H1 (cell line): ENCODE results near the gene HK1. TPM values are rescaled to one million over a fixed set of nuclear protein-coding genes. Genes with fewer than 3 reads are reported as not detected.

Experiments
- BRCA1 ChIP-seq: IDR thresholded peaks from 2 replicates; pipeline ENCODE4 v1.6.1; 2012; ENCODE audit warnings: low read depth, low read length, improper control_type of control experiment
- CBX5 ChIP-seq: fragments of 300-800, 300-1000 bp; sonication (generic); IDR thresholded peaks from 2 replicates; pipeline ENCODE4 v1.7.1; 2016; ENCODE audit warnings: antibody characterized with exemption, low read length, low read depth
- PHF8 ChIP-seq: fragments of 200-600 bp; sonication (generic); conservative IDR thresholded peaks from 2 replicates; pipeline ENCODE4 v1.7.1; 2012; ENCODE audit warnings: low read depth, mild to moderate bottlenecking, inconsistent platforms, low read length, moderate library complexity
- RXRA ChIP-seq: IDR thresholded peaks from 2 replicates; pipeline ENCODE4 v1.6.1; 2011; ENCODE audit warnings: low read depth, mild to moderate bottlenecking, low read length, moderate library complexity; ENCODE audit not compliant: insufficient read depth
- TEAD4 ChIP-seq: IDR thresholded peaks from 2 replicates; pipeline ENCODE4 v1.6.1; 2012; ENCODE audit warnings: low read depth, low read length, inconsistent platforms, mixed read lengths
- polyA plus RNA-seq, 7 experiments: library from polyadenylated mRNA; depleted of rRNA in 3 of 7; stranded (reverse) in 5 of 7; unstranded in 2 of 7; fragments of >200 nt in 5 of 7; fragments of 200-250 nt in 2 of 7; gene quantifications; 1 replicate in 5 of 7; 2 replicates in 1 of 7; 4 replicates in 1 of 7; pipeline versions ENCODE4 v1.2.1 to v1.2.3, GENCODE V29; 2011 to 2013; ENCODE audit warnings: missing spikeins in 2 of 7, mixed read lengths in 2 of 7
- total RNA-seq: library from RNA; stranded (reverse); fragmentation: NEBNext Ultra II Directional; extraction: Animal tissue kit (Norgen Biotek cat#: 25700); gene quantifications from 2 replicates; pipeline ENCODE4 v1.2.1, GENCODE V29; 2021

HK1 gene
- total and polyA plus RNA-seq, 2 of the 8 experiments (the other 6 are each of a cell fraction or from before 2014, with no cell fraction given), result 55.8 to 247 TPM

DNA sequence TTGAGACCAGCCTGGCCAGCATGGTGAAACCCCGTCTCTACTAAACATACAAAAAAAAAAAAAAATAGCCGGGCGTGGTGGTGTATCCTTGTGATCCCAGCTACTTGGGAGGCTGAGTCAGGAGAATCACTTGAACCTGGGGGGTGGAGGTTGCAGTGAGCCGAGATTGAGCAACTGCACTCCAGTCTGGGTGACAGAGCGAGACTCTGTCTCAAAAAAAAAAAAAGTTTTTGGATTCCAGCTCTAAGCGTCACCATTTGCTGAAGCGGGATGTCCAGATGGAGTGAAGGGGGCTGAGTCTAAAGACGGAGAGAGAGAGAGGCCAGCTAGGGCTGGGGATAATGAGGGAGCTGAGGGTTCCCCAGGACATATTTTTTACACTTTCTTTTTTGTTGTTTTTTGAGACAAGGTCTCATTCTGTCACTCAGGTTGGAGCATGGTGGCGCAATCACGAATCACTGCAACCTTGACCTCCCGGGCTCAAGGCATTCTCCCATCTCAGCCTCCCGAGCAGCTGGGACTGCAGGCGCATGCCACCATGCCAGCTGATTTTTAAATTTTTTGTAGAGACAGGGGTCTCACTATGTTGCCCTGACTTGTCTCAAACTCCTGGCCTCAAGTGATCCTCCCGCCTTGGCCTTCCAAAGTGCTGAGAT, 9.4 kb upstream of the HK1 start (continued):
- no peak for TF ChIP-seq BRCA1
- no peak for TF ChIP-seq RXRA
- no peak for TF ChIP-seq CBX5
- TF ChIP-seq TEAD4, result no peak
- no peak for TF ChIP-seq PHF8
